HG02623 (cell line): Measurements from ENCODE around the gene PAK5.

ENCODE experiments used
- ATAC-seq: cut with Tn5 transposase; IDR thresholded peaks from one replicate; pipeline ENCODE4 v1.9.1; 2021; ENCODE audit warnings: moderate library complexity; ENCODE audit not compliant: unreplicated experiment

Gene PAK5

DNA sequence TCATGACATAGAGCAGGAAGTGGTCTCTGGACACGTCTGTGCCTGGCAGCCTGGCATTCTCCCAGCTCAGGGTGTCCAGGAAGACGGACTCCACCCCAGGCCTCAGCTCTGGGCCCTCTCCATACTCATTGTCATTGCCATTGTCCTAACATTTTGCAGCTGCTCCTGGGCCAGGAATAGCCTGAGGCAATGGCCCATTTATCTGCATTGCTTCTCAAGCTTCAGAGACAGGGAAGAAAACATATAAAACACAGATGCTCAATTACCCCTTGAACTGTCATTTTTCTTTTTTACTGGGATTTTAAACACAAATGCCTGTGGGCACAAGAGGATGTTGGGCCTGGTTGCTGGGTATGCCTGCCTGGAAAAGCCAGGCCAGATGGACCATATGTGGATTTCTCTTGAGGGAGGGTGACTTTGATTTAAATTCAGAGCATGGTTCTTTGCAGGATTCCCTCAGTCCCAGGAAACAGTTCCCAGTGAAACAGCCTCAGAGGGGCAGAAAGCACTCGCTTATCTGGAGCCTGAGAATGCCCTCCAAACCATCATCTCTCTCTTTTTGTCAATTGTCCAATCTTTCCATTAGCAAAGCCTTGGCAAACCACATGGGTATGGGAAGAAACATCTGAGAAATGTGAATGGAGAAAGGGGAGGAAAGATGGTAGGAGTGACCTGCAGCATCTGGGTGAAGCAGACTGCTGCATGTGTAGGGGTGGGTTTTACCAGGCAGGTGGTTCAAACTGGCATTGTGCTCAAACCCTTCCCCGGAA, 306.6 kb downstream of the PAK5 start:
- no peak for ATAC-seq

- ATAC-seq, result no peak
Measured at GRCh38 chr20:9531581-9531980, 307.3 kb downstream of the PAK5 start.

- ATAC-seq, result no peak
Measured at GRCh38 chr20:9523636-9524035, 315.2 kb downstream of the PAK5 start.

GRCh38 chr20:9520086-9520485, 318.8 kb downstream of the PAK5 start:
- no peak for ATAC-seq

GRCh38 chr20:9518576-9519175, 320.2 kb downstream of the PAK5 start:
- no peak for ATAC-seq

GRCh38 chr20:9517297-9518162, 321.3 kb downstream of the PAK5 start:
- no peak for ATAC-seq

DNA sequence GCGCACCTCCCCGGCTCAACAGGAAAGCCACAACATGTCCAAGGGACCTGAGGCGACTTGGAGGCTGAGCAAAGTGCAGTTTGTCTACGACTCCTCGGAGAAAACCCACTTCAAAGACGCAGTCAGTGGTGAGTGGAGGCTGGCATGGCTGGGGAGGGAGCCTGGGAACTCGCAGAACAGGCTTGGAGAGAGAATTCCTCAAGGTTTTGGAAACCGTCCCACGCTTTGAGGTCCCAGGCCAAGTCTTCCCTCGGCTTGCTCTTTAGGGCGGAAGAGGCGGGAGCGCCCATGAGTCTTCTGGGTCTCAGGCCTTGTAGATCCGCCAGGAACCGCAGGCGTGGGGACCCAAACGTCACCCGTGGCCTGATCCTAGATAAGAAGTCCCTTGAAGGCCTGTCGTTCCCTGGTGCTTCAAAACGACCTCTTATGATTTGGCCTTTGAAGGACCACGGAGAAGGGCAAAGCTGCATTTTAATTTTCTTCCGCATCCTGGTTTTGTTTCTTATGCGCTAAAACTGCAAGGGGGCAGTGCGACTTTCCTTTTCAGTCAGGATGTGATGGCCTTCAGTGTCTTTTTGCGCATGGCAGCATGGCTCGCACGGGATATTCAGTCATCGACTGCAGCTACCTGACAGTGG, 322.5 kb downstream of the PAK5 start:
- ATAC-seq, result no peak

- no peak for ATAC-seq
Measured at GRCh38 chr20:9515741-9516233, 323.1 kb downstream of the PAK5 start.

GRCh38 chr20:9515214-9515585, 323.7 kb downstream of the PAK5 start:
- no peak for ATAC-seq

DNA sequence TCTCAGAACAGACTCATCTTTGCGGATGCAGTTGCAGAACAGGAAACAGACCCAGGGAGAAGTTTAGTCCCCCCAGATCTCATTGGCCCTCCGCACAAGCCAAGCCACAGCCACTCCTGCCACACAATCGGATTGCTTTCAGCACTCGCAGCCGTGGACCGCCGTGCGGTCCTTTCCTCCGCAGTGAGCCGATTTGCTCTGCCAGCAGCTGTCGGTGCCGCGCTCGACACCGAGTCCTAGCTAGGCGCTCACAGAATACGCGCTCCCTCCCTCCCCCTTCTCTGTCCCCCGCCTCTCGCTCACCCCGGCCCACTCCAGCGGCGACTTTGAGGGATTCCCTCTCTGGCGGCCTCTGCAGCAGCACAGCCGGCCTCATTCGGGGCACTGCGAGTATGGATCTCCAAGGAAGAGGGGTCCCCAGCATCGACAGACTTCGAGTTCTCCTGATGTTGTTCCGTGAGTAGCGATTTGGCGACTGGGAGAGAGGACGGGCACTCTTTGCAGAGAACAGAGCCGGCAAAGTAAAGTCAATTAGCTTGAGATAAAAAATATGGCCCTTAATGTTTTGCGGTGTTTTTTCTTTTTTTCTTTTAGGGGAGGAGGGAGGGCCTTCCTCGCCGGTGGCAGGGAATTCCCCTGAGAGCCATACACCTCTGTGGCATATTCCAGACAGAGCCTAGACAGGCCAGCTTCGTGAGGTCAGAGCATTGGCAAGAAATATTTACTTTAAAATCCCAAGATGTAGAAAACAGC, 324.2 kb downstream of the PAK5 start, which contains the start of gene LAMP5:
Gene LAMP5, plus strand, starts transcription at position 130 of the 753 bp plus-strand sequence. Its CDS starts 263 bp downstream, at position 393.
- ATAC-seq, result no peak

DNA sequence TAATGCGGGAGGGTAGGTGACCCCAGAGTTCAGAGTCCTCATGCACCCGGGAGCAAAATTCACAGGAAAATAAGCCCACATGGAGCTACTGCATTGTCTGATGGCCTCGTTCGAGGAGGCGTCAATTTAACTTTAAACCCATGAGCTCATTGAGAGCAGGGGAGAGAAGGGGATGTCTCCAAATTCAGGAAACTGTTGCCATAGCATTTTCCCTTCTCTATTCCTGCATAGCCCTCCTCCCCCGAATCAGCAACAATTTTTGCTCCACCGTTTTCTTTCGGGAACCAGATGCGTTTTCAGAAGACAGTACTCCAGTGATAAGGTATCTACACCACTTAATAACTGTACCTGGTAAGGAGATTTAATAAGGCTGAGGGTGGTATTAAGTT, 324.8 kb downstream of the PAK5 start:
- no peak for ATAC-seq

DNA sequence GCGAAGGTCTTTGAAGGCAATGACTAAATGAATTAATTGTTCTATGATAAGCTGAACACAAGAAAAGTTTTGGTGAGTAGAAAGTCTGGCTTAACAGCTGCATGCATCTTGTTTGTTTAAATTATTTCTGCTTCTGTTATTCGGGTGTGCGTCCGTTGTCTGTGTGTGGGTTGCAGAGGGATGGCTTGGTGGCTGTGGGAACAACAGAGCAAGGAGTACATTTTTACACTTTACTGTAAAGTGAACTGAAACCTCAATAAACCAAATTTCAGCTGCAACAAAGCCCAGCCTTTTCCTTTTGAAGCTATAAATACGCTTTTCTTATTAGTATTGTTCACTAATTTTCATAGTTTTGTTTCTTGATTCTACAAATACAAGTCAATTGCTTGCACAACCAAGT, 328.0 kb downstream of the PAK5 start:
- peak; percentile 57 for ATAC-seq

- ATAC-seq, result no peak
Measured at GRCh38 chr20:9509246-9509645, 329.6 kb downstream of the PAK5 start.

- no peak for ATAC-seq
Measured at GRCh38 chr20:9508696-9509178, 330.1 kb downstream of the PAK5 start.

GRCh38 chr20:9508240-9508661, 330.6 kb downstream of the PAK5 start:
- no peak for ATAC-seq

DNA sequence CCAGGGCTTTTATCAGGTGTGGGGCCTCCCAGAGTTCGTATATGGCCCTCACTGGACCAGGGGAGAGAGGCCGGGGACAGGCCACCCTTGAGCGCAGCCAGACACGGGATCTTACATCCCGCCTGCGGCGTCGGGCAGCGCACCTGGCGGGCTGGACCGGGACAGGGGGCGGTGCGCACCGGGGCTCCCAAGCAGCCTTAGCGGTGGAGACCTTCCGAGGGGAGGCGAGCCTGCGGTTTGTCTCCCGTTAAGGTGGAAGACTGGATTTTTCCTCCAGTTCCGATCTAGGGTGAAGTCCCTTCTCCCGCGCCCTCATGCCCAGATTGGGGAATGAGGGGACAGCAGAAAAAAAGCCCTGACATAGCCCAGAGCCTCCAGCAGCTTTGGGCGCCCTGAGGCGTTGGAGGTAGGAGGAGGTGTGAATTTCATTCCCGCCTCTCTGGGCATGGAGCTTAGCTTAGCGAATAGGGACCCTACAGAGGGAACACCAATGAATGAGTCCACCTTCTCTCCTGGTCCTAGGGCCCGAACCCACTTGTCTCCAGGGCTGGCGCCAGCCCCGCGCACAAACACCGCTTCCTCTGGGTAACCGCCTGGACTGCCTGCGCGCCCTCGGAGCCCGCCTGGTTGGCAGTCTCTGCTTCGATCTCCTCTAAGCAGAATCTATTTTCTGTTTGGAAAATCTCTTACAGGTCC, 331.2 kb downstream of the PAK5 start:
- ATAC-seq, result no peak

- ATAC-seq, result no peak
Measured at GRCh38 chr20:9506964-9507369, 331.9 kb downstream of the PAK5 start.

GRCh38 chr20:9506280-9506821, 332.5 kb downstream of the PAK5 start:
- ATAC-seq, result no peak

DNA sequence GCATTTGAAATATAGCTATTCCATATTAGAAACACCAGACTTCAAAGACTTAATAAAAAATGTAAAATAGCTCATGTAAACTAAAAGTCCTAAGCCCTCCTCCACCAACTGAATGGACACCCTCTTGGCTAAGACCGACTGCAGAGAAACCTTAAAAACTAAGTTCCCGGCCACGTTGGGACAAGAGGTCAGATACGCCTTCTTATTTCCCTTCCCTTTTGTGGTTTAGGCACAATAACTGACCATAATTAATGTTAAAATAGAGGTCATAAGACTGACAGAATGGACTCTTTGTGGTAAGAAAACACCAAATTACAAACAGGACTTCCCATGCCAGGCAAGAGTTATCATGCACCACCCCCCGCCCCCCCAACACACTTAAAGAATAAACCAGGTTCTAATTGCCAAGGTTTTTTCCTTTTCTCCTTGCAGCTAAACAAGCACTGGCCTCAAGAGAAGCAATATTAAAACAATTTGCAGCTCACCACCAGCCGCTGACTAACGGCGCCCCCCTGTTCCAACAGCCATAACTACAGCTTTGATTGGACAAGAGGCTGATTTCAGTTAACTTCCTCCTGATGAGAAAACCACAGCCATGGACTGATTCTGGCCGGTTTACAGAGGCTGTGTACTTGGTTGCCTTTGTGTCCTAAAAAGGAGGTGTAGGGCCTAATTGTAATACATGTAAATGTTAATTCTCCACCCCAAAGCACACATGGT, 335.2 kb downstream of the PAK5 start:
- ATAC-seq, result no peak
